Measurements from ENCODE around the gene EEIG1. TPM values are rescaled to one million over a fixed set of nuclear protein-coding genes. Genes with fewer than 3 reads are reported as not detected.

EEIG1 gene
- total RNA-seq, 1 donor from 2014 or later, result 15.8 TPM

DNA sequence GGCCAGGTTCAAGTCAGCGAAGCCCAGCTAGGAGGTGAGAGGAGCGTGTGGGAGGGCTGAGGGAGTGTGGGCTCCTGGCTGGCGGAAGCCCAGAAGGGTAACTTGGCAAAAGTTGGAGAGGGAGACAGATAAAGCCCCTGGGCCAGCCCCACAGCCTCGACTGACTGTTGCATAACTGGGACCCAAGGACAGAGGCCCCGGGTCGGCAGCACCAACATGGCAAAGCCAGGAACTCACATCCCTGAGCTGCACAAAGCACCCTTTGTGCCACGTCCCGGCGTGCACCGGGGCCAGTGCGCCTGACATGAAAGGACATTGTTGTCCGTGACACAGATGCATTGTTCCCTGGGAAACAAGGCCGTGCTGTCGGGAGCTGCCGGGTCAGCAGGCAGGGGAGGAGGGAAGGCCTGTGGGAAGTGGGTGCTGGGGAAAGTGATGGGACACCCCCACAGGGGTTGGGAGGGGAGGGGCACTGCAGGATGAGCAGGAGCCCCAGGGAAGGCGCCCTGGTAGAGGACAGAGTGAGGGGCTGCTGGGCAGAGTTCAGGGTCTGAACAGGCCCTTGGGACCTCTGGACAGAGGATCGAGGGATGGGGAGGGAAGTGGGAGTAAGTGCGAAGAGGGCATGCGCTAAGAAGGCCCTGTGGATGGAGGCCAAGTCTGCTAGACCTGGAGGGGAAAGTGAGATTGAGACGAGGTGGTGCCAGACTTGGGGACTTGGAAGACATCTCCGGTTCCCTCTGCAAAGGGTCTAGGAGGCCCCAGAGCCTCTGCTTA lies 30.1 kb downstream of the EEIG1 start:
- TF ChIP-seq, protein P1, sequence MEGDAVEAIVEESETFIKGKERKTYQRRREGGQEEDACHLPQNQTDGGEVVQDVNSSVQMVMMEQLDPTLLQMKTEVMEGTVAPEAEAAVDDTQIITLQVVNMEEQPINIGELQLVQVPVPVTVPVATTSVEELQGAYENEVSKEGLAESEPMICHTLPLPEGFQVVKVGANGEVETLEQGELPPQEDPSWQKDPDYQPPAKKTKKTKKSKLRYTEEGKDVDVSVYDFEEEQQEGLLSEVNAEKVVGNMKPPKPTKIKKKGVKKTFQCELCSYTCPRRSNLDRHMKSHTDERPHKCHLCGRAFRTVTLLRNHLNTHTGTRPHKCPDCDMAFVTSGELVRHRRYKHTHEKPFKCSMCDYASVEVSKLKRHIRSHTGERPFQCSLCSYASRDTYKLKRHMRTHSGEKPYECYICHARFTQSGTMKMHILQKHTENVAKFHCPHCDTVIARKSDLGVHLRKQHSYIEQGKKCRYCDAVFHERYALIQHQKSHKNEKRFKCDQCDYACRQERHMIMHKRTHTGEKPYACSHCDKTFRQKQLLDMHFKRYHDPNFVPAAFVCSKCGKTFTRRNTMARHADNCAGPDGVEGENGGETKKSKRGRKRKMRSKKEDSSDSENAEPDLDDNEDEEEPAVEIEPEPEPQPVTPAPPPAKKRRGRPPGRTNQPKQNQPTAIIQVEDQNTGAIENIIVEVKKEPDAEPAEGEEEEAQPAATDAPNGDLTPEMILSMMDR (IDR thresholded peaks at IDR 0.05; ENCODE audit: partially characterized antibody, unreplicated experiment), result no peak
- H3K4me3 Mint-ChIP-seq (ENCODE audit: unreplicated experiment), result no peak overlapping the region
- no peaks in the 10 kb centered on the region for H3K36me3 Mint-ChIP-seq (ENCODE audit: unreplicated experiment)
- H3K27me3 Mint-ChIP-seq (ENCODE audit: unreplicated experiment), result peaks cover 9% of the 10 kb centered on the region
- DNase-seq, result no peak
- H3K4me1 Mint-ChIP-seq (ENCODE audit: low read depth, unreplicated experiment), result peaks cover 7% of the 10 kb centered on the region
- no peak overlapping the region for H3K27ac Mint-ChIP-seq (ENCODE audit: unreplicated experiment)
- peaks cover 2% of the 10 kb centered on the region for H3K9me3 Mint-ChIP-seq (ENCODE audit: unreplicated experiment)

DNA sequence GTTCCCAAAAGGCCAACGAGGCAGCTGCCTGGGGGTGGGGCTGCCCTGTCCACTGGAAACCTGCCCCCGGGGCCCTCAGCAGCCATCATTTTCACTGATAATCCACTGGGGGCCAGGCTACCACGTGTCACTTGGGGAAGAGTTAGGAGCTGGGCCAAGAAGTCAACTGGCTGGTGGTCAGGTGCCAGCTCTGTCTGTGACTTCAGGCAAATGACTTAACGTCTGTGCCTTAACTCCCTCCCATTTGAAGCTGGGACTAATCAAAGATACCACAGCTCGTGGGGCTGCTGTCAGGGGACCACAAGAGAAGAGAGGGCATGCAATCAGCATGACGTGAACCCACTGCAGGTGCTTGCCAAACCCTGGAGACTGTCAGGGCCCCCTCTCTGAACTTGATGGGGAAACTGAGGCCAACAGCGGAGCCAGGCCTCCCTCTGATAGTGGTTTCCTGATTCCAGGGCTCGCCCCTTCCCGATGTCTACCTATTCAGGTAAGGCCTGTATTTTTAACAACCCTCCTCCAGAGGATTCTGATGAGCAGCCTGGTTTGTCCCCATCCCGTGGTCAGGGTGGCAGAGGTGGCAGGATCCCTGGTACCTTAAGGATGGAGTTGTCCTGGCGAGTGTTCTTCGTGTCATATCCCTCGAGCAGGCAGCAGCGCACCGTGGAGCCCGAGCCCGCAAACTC lies 30.8 kb downstream of the EEIG1 start:
- Mint-ChIP-seq H3K4me3 (ENCODE audit: unreplicated experiment) (no peak overlapping the region), H3K9me3 (ENCODE audit: unreplicated experiment) (peaks cover 3% of the 10 kb centered on the region), H3K27me3 (ENCODE audit: unreplicated experiment) (peaks cover 9% of the 10 kb centered on the region), H3K27ac (ENCODE audit: unreplicated experiment) (no peak overlapping the region), H3K36me3 (ENCODE audit: unreplicated experiment) (no peaks in the 10 kb centered on the region), H3K4me1 (ENCODE audit: low read depth, unreplicated experiment) (peaks cover 4% of the 10 kb centered on the region)
- TF ChIP-seq, protein P1 (IDR thresholded peaks at IDR 0.05; ENCODE audit: partially characterized antibody, unreplicated experiment), result no peak
- no peak for DNase-seq

DNA sequence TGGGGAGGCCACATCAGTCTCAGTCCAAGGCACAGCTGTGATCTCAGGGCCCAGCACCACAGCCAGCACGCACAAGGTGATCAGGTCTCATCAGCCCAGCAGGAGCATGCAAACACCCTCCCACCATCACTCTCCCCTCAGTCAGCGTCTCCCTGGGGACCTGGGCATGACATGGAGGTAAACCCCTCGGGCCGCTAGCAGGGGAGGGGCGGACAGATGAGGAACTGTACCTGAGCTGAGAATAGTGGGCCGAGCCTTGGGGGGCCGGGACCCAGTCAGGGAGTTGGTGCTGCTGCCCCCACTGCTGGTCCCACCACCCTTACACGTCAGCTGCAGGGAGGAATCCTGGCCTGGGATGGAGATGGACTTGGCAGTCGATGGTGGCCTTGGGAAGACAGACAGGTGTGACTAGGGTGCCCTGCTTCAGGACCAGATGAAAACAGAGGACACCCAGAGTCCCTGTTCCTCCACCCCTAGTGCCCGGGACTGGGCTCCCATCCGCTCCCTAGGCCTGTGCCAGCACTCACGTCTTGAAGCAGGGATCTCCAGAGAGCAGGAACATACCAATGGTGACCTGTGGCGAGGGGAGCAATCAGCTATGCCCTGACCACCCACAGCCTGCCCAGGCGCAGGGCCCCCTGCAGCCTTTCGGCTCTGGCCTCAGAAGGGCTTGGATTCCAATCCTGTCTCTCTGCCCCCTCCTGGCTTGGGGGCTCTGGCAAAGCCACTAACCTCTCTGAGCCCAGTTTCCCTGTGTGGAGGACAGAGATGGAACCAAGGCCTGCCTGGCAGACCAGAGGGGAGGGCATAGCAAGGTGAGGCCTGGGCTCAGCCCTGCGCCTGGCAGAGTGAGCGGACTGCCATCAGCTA lies 32.7 kb downstream of the EEIG1 start:
- peaks cover 5% of the 10 kb centered on the region for H3K9me3 Mint-ChIP-seq (ENCODE audit: unreplicated experiment)
- TF ChIP-seq, protein P1 (IDR thresholded peaks at IDR 0.05; ENCODE audit: partially characterized antibody, unreplicated experiment), result no peak
- peaks cover 10% of the 10 kb centered on the region for H3K27me3 Mint-ChIP-seq (ENCODE audit: unreplicated experiment)
- H3K36me3 Mint-ChIP-seq (ENCODE audit: unreplicated experiment), result no peaks in the 10 kb centered on the region
- H3K4me3 Mint-ChIP-seq (ENCODE audit: unreplicated experiment), result no peak overlapping the region
- DNase-seq, result no peak
- no peak overlapping the region for H3K27ac Mint-ChIP-seq (ENCODE audit: unreplicated experiment)
- peaks cover 7% of the 10 kb centered on the region for H3K4me1 Mint-ChIP-seq (ENCODE audit: low read depth, unreplicated experiment)

DNA sequence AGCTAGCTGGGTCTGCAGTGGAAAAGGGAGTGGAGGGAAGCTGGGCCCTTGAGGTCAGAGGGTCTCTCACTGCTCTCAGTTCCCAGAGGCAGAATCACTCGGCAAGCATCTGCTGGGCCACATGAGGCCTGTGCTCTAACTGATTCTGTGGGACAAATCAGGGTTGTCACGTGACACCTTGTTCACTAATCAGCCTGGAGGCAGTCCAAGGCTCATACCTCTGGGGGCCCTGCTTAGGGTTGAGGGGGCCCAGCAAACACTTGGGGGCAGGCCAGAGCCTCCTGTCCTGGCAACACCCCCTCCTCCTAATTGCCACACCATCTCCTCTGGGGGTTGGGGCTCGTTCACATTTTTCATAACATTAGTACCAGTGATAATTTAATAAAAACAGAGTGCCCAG lies 34.1 kb downstream of the EEIG1 start:
- H3K4me1 Mint-ChIP-seq (ENCODE audit: low read depth, unreplicated experiment), result peaks cover 10% of the 10 kb centered on the region
- H3K9me3 Mint-ChIP-seq (ENCODE audit: unreplicated experiment), result peaks cover 5% of the 10 kb centered on the region
- peaks cover 10% of the 10 kb centered on the region for H3K27me3 Mint-ChIP-seq (ENCODE audit: unreplicated experiment)
- no peaks in the 10 kb centered on the region for H3K36me3 Mint-ChIP-seq (ENCODE audit: unreplicated experiment)
- no peak overlapping the region for H3K27ac Mint-ChIP-seq (ENCODE audit: unreplicated experiment)
- DNase-seq, result no peak
- no peak overlapping the region for H3K4me3 Mint-ChIP-seq (ENCODE audit: unreplicated experiment)
- TF ChIP-seq, protein P1 (IDR thresholded peaks at IDR 0.05; ENCODE audit: partially characterized antibody, unreplicated experiment), result no peak
